Measurements from ENCODE around the gene ZNF19. TPM values are rescaled to one million over a fixed set of nuclear protein-coding genes. Genes with fewer than 3 reads are reported as not detected.
A peak's percentile ranks its signal among the peaks of the same experiment; 100 is the strongest.

Gene ZNF19
- total and polyA plus RNA-seq, 9 of the 15 experiments (the other 6 are each of a cell fraction or from before 2014, with no cell fraction given), result 1.2 to 2.8 (median 1.8) TPM

DNA sequence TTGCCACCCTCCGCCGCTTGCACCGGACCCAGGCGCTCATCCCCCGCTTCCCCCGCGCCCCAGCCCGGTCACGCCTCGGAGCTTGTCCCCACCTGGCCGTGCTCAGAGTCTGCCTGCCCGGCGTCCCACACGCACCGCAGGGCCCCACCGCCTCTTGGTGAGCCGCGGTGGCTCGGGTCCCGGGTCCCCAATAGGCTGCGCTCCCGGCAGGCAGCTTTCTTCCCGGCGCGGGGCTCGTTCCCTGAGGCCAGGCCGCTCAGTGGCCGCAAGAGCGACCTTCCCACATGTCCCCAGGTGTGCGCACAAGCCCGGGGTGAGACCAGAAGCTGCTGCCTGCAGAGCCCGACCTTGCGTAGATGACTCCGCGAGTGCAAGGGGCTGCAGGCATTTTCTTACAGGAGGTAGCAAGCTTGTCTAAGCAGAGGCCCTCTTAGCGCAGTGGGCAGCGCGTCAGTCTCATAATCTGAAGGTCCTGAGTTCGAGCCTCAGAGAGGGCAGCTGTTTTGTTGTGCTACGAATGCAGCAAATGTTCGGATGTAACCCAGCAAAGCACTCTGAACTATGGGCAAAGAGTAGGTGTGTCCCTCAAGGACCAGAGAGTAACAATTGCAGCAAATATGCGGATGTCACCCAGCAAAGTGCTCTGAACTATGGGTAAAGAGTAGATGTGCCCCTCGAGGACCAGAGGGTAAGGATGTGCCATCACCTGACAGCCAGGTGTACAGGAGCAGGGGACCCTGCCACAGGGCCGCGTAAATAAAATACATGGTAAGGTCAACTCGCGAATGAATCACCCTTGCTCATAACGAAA lies 62.9 kb downstream of the ZNF19 start (continued):
- TF ChIP-seq, protein P1, sequence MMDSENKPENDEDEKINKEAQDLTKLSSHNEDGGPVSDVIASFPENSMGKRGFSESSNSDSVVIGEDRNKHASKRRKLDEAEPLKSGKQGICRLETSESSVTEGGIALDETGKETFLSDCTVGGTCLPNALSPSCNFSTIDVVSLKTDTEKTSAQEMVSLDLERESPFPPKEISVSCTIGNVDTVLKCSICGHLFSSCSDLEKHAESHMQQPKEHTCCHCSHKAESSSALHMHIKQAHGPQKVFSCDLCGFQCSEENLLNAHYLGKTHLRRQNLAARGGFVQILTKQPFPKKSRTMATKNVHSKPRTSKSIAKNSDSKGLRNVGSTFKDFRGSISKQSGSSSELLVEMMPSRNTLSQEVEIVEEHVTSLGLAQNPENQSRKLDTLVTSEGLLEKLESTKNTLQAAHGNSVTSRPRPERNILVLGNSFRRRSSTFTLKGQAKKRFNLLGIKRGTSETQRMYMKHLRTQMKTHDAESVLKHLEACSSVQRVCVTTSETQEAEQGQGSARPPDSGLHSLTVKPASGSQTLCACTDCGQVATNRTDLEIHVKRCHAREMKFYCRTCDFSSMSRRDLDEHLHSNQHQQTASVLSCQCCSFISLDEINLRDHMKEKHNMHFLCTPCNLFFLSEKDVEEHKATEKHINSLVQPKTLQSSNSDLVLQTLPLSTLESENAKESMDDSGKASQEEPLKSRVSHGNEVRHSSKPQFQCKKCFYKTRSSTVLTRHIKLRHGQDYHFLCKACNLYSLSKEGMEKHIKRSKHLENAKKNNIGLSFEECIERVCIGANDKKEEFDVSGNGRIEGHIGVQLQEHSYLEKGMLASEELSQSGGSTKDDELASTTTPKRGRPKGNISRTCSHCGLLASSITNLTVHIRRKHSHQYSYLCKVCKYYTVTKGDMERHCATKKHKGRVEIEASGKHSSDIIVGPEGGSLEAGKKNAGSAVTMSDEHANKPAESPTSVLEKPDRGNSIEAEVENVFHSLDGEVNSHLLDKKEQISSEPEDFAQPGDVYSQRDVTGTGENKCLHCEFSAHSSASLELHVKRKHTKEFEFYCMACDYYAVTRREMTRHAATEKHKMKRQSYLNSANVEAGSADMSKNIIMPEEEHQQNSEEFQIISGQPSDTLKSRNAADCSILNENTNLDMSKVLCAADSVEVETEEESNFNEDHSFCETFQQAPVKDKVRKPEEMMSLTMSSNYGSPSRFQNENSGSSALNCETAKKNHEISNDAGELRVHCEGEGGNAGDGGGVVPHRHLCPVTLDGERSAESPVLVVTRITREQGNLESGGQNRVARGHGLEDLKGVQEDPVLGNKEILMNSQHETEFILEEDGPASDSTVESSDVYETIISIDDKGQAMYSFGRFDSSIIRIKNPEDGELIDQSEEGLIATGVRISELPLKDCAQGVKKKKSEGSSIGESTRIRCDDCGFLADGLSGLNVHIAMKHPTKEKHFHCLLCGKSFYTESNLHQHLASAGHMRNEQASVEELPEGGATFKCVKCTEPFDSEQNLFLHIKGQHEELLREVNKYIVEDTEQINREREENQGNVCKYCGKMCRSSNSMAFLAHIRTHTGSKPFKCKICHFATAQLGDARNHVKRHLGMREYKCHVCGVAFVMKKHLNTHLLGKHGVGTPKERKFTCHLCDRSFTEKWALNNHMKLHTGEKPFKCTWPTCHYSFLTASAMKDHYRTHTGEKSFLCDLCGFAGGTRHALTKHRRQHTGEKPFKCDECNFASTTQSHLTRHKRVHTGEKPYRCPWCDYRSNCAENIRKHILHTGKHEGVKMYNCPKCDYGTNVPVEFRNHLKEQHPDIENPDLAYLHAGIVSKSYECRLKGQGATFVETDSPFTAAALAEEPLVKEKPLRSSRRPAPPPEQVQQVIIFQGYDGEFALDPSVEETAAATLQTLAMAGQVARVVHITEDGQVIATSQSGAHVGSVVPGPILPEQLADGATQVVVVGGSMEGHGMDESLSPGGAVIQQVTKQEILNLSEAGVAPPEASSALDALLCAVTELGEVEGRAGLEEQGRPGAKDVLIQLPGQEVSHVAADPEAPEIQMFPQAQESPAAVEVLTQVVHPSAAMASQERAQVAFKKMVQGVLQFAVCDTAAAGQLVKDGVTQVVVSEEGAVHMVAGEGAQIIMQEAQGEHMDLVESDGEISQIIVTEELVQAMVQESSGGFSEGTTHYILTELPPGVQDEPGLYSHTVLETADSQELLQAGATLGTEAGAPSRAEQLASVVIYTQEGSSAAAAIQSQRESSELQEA (IDR thresholded peaks at IDR 0.05; ENCODE audit: low read depth), result peak; percentile 32; the same call in 1 of the 2 replicates
- no peak for TF ChIP-seq PPARD (CRISPR knock-in tag; IDR thresholded peaks at IDR 0.05)
- TF ChIP-seq, protein P2, sequence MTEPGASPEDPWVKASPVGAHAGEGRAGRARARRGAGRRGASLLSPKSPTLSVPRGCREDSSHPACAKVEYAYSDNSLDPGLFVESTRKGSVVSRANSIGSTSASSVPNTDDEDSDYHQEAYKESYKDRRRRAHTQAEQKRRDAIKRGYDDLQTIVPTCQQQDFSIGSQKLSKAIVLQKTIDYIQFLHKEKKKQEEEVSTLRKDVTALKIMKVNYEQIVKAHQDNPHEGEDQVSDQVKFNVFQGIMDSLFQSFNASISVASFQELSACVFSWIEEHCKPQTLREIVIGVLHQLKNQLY (CRISPR knock-in tag; conservative IDR thresholded peaks at IDR 0.05), result no peak
- TF ChIP-seq, protein P3, sequence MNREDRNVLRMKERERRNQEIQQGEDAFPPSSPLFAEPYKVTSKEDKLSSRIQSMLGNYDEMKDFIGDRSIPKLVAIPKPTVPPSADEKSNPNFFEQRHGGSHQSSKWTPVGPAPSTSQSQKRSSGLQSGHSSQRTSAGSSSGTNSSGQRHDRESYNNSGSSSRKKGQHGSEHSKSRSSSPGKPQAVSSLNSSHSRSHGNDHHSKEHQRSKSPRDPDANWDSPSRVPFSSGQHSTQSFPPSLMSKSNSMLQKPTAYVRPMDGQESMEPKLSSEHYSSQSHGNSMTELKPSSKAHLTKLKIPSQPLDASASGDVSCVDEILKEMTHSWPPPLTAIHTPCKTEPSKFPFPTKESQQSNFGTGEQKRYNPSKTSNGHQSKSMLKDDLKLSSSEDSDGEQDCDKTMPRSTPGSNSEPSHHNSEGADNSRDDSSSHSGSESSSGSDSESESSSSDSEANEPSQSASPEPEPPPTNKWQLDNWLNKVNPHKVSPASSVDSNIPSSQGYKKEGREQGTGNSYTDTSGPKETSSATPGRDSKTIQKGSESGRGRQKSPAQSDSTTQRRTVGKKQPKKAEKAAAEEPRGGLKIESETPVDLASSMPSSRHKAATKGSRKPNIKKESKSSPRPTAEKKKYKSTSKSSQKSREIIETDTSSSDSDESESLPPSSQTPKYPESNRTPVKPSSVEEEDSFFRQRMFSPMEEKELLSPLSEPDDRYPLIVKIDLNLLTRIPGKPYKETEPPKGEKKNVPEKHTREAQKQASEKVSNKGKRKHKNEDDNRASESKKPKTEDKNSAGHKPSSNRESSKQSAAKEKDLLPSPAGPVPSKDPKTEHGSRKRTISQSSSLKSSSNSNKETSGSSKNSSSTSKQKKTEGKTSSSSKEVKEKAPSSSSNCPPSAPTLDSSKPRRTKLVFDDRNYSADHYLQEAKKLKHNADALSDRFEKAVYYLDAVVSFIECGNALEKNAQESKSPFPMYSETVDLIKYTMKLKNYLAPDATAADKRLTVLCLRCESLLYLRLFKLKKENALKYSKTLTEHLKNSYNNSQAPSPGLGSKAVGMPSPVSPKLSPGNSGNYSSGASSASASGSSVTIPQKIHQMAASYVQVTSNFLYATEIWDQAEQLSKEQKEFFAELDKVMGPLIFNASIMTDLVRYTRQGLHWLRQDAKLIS (CRISPR knock-in tag; IDR thresholded peaks at IDR 0.05), result 0 out of 2 replicates have a peak, but pooled peaks have one; percentile 36
- TF ChIP-seq TBP (optimal IDR thresholded peaks at IDR 0.05; ENCODE audit: low read depth, low read length), result peak; percentile 99
- 0 out of 4 replicates have a peak, but pooled peaks of 1 of the 2 experiments have one; percentile 15 for TF ChIP-seq FOXK2 (conservative IDR thresholded peaks at IDR 0.05 in 1 of 2, IDR thresholded peaks at IDR 0.05 in 1 of 2; ENCODE audit: low read depth in 2 of 2)
- TF ChIP-seq POLR2H (tag; IDR thresholded peaks at IDR 0.05; ENCODE audit: low read depth), result peak; percentile 98
- TF ChIP-seq NEUROD1 (IDR thresholded peaks at IDR 0.05; ENCODE audit: borderline replicate concordance, low read depth, low read length, partially characterized antibody), result no peak
- TF ChIP-seq SOX6 (IDR thresholded peaks at IDR 0.05), result peak; percentile 86
- TF ChIP-seq ZNF3 (CRISPR knock-in tag; IDR thresholded peaks at IDR 0.05), result no peak
- no peak for TF ChIP-seq U2AF1 (optimal IDR thresholded peaks at IDR 0.05; ENCODE audit: low read depth, low read length)
- no peak for TF ChIP-seq RB1 (IDR thresholded peaks at IDR 0.05; ENCODE audit: low read depth)
- TF ChIP-seq NRF1 (conservative IDR thresholded peaks at IDR 0.05 in 1 of 2, IDR thresholded peaks at IDR 0.05 in 1 of 2), result peak in 1 of 2 experiments; percentile 37; a peak in 1 of 4 replicates
- no peak for TF ChIP-seq L3MBTL2 (IDR thresholded peaks at IDR 0.05)
